HL-60/S4 (cell line): ENCODE measurements around the gene APOBEC2.

Experiments
- in situ Hi-C: fragments of 300-500 bp; cut with MboI; formaldehyde crosslinking; loops from 2 replicates; pipeline ENCODE4 v1.14.3; 2022; ENCODE audit warnings: low sequenced_read_pairs

The APOBEC2 gene

GRCh38 chr6:41037107-41037900 lies 15.7 kb upstream of the APOBEC2 start:
- in situ Hi-C loops: no loop called here

- in situ Hi-C loops: no loop called here
Observed at GRCh38 chr6:41038205-41038604, 14.8 kb upstream of the APOBEC2 start.

DNA sequence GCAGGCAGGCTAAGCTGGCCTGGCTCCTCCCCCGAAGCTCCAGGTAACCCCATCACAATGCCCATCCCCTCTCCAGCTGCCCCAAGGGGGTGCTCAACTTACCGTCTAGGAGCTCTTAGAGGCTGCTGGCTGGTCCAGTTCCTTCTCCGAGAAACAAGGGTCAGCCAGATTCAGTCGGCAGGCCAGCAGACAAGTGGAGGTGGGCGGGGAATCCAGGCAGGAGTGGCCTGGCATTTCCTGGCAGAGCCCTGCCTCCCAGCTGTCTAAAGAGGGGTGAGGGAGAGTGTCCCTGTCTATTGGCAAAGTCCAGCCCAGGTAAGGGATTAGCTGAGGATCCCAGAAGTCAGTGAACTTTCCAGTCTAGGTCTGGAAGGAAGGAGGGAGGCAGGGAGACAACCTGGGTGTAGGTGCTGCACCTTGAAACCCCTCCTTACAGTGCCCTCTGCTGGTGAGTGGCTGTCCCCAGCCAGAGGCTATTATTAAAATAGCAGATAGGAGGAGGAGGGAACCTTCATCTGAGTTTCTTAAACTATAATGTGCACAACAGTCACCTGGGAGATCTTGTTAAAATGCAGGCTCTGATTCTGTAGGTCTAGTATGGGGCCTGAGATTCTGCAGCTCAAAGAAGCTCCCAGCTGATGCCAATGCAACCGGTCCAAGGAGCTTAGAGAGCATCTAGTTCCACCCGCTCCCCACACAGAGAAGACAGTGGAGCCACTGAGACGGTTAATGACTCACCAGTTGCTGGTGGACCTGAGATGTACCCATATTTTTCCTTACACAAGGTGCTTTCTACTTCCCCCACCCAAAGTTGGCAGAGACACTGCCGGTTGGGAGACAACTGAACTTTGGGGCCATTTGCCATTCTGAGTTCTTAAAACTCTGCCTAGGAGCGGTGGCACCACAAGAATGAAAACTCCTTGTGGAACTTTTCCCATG lies 13.7 kb upstream of the APOBEC2 start, which contains the start of gene UNC5CL:
Gene UNC5CL, minus strand, starts transcription at position 162 of the 939 bp plus-strand sequence. CDS start 4,147 bp downstream, outside the sequence.
- in situ Hi-C loops: no loop called here

DNA sequence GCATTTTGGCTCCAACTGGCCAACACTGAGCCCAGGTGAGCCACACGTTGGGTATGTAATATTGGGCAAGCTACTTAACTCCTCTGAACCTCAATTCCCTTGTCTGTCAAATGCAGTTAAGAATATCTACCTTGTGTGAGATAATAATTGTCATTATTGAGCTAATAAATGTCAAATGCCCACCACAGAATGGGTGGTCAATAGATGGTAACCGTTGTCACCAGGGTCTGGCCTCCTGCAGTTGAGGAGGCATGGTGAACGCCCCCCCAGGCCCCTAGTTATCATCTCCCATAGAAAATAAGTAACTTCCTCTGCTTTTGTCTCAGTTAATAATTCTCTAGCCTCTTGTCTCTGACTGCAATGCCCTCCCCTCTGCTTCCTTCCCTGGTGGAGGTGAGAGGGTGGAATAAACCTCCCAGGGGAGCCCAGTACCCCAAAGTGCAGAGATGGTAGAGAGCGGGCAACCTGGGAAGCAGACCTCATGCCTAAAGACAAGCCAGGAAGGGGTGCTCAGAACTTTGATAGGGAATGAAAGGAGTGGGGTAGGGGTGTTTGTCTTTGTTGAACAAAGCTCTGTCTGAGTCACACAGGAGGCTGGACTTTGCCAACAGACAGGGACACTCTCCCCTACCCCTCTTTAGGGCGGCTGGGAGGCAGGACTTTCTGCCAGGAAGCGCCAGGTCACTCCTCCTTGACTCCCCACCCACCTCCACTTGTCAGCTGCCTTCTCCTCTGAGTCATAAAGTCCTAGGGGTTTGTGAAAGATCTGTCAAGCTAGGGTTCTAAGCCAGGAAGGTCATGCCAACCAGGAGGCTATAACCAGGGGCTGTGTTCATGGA lies 12.7 kb upstream of the APOBEC2 start:
- in situ Hi-C loops: no loop called here

GRCh38 chr6:41040940-41041536 lies 12.0 kb upstream of the APOBEC2 start:
- in situ Hi-C loops: no loop called here

DNA sequence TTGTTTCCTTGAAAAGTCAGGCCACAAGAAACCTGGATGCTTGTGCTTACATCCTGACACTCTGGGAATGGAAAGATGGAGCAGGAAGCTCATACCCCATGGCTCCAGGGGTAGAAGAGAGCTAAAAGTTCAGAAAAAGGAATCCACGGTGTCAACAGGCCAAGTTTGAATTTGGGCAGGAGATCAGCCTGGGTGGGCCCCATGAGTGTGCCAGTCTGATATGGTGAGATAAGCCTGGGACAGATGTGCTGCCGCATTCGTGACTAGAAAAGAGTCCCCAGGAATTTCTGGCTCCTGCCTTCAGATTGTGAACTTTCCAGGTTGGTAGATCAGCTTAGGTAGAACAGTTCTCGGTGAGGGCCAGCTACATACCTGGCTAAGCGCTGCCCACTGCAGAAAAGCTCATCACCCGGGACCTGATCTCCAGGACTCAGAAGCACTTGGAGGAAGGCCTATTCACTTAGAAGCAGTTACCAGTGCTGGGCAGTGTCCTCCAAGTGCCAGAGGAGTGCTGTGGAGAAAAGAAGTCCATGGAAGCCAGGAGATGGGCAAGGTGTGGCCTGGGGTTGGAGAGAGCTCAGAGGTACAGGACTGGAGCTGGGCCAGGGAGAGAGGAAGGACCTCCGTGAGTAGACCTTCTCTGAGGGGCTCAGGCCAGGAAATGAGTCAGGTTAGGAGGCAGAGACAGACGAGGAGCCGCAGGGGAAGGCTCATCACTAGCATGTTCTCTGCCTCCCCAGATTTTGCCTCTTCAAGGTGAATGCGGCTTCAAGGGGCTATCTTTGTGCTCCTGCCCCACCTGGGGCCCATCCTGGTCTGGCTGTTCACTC lies 10.6 kb upstream of the APOBEC2 start, which contains the start of gene TSPO2:
Gene TSPO2, plus strand, starts transcription at position 242 of the 830 bp plus-strand sequence. Its CDS starts 519 bp downstream, at position 761.
- in situ Hi-C loops: no loop called here

DNA sequence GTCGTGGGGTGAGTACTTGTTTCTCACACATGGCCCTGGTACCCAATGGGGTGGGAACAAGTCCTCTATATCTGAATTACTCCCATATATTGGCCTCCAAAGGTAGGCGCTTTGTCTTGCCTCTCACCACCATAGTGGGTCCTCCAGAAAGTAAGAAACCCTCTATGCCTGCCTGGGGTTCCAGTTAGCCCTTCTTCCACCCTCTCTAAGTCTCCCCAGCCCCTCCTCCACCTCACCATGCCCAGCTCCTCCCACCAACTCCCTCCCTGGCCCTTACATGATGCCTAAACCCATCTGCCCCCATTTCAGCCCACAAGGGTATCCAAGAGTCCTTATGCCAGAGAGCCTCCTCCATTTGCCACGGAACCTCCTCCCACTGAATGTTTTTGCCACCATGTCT lies 9.9 kb upstream of the APOBEC2 start:
- in situ Hi-C loops: no loop called here

- in situ Hi-C loops: no loop called here
Observed at GRCh38 chr6:41045664-41046063, 7.3 kb upstream of the APOBEC2 start.

GRCh38 chr6:41046084-41046483 lies 6.9 kb upstream of the APOBEC2 start:
- in situ Hi-C loops: no loop called here

DNA sequence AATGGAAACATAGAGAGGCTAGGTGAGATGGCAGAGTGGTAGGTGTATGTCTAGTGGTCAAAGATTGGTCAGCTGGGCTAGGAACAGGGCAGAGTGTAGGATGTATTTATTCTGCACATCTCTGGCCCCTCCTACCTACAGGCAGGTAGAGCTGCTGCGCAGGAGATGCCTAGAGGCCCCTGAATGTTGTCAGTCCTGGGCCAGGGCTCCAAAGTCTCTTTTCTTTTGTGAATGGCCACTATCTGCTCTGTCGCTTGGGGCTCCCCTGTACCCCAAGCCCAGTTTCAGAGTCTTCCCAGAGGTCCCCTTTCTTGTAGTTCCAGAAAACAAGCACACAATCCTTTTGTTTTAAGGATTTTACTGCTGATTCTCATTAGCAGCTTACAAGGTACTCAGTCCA lies 5.7 kb upstream of the APOBEC2 start:
- in situ Hi-C loops: no loop called here

GRCh38 chr6:41047745-41048732 lies 5.0 kb upstream of the APOBEC2 start:
- in situ Hi-C loops: no loop called here

DNA sequence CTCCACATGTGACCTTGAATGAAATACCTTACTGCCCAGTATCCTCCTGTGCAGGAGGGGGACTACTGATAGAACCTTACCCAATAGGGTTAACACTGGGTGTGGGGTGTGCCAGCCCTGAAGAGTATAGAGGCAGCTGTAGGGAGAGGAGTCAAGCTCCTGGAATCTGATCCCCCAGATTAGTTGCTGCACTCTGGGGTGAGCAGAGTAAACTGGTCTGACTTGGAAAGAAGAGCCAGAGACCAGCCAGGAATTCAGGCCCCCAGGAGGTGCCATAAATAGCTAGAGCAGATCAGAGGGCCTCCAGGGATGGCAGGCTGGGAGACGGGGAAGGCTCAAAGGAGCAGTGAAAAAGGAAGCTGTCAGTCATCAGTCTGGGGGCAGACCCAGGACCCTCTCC lies 3.5 kb upstream of the APOBEC2 start:
- in situ Hi-C loops: no loop called here

DNA sequence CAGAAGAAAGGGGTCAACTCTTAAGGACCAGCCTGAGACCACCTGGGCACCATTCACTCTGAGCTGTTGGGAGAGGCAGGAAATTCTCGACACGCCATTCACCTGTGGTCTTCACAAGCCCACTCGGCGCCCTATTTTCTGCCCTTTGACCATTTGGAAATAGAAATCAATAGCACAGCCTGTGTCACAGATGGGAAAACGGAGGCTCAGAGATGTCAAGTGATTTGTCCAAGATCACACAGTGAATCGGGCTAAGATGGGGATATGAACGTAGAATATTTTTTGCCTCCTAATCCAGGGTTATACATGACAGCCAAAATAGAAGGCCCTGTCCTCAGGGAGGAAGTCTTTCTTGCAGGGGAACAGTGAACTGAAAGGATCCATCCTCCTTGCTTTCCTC lies 3.0 kb upstream of the APOBEC2 start:
- in situ Hi-C loops: no loop called here

DNA sequence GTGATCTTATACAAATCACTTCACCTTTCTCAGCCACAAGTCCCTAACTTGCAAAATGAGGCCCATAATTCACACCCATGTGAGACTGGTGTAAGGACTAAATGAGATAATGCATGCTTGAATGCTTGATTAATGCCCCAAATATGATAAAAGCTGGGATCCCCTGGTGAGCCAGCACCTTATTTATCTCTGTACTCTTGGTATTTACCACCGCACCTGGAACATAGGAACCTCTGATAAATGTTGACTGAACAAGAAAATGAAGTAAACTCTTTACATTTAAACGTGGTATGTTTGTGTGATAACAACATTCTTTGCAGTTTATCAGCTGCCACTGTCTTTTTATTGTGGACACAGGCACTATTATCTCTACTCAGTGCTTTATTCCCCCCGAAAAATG lies 2.5 kb upstream of the APOBEC2 start:
- in situ Hi-C loops: no loop called here

DNA sequence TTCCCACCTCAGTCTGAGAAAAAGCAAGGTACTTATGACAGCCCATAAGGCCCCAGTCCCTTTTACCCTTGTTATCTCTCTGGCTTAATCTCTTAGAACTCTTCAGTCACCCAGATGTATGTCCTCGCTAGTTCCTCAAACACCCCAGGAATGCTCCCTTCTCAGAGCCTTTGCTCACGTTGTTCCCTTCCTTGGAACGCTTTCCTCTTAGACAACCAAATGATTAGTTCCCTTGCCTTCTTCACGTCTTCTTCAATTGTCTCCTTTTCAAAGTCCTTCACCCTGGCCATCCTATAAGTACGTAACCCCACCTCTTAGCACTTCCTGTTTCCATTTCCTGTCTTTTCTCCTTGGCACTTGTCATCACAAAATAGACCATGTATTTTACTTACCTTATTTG lies 1.1 kb upstream of the APOBEC2 start:
- in situ Hi-C loops: no loop called here

DNA sequence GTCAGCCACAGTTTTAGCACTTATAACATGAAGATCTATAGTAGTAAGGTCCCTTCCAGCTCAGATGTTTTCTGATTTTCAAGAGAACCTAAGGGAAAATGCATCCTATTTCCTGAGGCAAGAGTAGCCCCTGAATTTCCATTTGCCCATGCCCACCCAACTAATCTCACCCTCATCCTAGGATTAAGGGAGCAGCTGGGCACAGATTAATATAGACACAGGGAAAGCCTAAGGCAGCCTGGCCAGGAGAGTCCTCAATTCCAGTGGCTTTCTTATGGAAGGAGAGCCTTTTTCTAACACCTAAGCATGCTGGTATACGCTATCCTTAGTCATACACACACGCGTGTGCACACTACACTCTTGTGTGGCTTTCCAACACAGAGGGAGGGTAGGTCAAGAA lies 1.5 kb downstream of the APOBEC2 start:
- in situ Hi-C loops: no loop called here

- in situ Hi-C loops: no loop called here
Observed at GRCh38 chr6:41055149-41055548, 2.1 kb downstream of the APOBEC2 start.

- in situ Hi-C loops: no loop called here
Observed at GRCh38 chr6:41056768-41057490, 3.9 kb downstream of the APOBEC2 start.
